Subcutaneous adipose tissue (tissue), 4 donors: ENCODE measurements around the gene CTRL. TPM values are rescaled to one million over a fixed set of nuclear protein-coding genes. Genes with fewer than 3 reads are reported as not detected.

Source experiments
- CTCF ChIP-seq: fragments of 450-650 bp; IDR thresholded peaks from one replicate; pipeline ENCODE4 v1.5.1; 2016; ENCODE audit warnings: low read depth, mild to moderate bottlenecking, control low read depth, antibody characterized with exemption, moderate library complexity
- total RNA-seq, 4 donors: library from RNA; depleted of rRNA; stranded (reverse); fragments of >200 nt; gene quantifications; one replicate each; pipeline ENCODE4 v1.1.0, GENCODE V29; 2016

Gene CTRL
- total RNA-seq, 4 donors from 2014 or later, result 0.85 to 4.1 (median 0.88) TPM; not detected in 1

- no peak for TF ChIP-seq CTCF
Measured at GRCh38 chr16:67902831-67903230, 28.8 kb downstream of the CTRL start.

- TF ChIP-seq CTCF, result no peak
Measured at GRCh38 chr16:67901734-67902133, 29.9 kb downstream of the CTRL start.

GRCh38 chr16:67897231-67897630, 34.4 kb downstream of the CTRL start:
- no peak for TF ChIP-seq CTCF

GRCh38 chr16:67893743-67894399, 37.8 kb downstream of the CTRL start:
- TF ChIP-seq CTCF, result no peak

- no peak for TF ChIP-seq CTCF
Measured at GRCh38 chr16:67892899-67893742, 38.5 kb downstream of the CTRL start, which contains the start of gene PSKH1. Gene PSKH1 (plus strand): TSS chr16:67893254. CDS start chr16:67908750, 15,496 bp downstream.

GRCh38 chr16:67892375-67892774, 39.3 kb downstream of the CTRL start:
- TF ChIP-seq CTCF, result no peak

- TF ChIP-seq CTCF, result no peak
Measured at GRCh38 chr16:67888331-67888730, 43.3 kb downstream of the CTRL start.
